ENCODE measurements around the gene LLGL2. TPM values are rescaled to one million over a fixed set of nuclear protein-coding genes. Genes with fewer than 3 reads are reported as not detected.

The LLGL2 gene
- total RNA-seq, 1 experiment from 2014 or later: 19.8 TPM

DNA sequence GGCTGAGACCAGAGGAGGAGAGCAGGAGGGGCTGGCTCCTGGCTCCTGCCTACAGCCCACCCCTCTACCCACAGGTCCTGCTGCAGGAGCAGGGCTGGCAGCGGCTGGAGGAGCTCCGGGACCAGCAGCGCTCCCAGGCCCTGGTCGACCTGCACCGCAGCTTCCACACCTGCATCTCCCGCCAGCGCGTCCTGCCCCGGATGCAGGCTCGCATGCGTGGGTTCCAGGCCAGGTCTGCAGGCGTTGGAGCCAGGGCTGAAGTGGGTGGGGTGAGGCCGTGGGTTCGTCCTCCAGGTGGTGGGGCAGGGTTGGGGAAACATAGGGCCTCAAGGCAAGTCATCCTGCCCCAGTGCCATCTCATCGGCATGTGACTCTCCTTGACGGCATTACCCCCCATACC is 80.3 kb downstream of the LLGL2 start:
- H3K27ac Mint-ChIP-seq (ENCODE audit: low read depth, unreplicated experiment): no peak overlapping the region
- ChIA-PET CTCF (interaction anchor here (3.8 kb wide), 1 partner anchor 27 kb away, joined by 18 read pairs; the partner anchor contains the start of gene SMIM5), POLR2A (no interaction called here)
- TF ChIP-seq, protein P1, sequence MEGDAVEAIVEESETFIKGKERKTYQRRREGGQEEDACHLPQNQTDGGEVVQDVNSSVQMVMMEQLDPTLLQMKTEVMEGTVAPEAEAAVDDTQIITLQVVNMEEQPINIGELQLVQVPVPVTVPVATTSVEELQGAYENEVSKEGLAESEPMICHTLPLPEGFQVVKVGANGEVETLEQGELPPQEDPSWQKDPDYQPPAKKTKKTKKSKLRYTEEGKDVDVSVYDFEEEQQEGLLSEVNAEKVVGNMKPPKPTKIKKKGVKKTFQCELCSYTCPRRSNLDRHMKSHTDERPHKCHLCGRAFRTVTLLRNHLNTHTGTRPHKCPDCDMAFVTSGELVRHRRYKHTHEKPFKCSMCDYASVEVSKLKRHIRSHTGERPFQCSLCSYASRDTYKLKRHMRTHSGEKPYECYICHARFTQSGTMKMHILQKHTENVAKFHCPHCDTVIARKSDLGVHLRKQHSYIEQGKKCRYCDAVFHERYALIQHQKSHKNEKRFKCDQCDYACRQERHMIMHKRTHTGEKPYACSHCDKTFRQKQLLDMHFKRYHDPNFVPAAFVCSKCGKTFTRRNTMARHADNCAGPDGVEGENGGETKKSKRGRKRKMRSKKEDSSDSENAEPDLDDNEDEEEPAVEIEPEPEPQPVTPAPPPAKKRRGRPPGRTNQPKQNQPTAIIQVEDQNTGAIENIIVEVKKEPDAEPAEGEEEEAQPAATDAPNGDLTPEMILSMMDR (IDR thresholded peaks at IDR 0.05; ENCODE audit: unreplicated experiment): no peak
- no peaks in the 10 kb centered on the region for H3K9me3 Mint-ChIP-seq (ENCODE audit: unreplicated experiment)
- H3K36me3 Mint-ChIP-seq (ENCODE audit: insufficient read depth, unreplicated experiment): no peaks in the 10 kb centered on the region
- peaks cover 24% of the 10 kb centered on the region for H3K4me1 Mint-ChIP-seq (ENCODE audit: insufficient read depth, unreplicated experiment)
- DNase-seq (ENCODE audit: unreplicated experiment): no peak
- H3K27me3 Mint-ChIP-seq (ENCODE audit: insufficient read depth, unreplicated experiment): no peaks in the 10 kb centered on the region
- no peak overlapping the region for H3K4me3 Mint-ChIP-seq (ENCODE audit: unreplicated experiment)
- BruUV-seq (replicated peaks): no TSS peak
- intact Hi-C loops (cut with micrococcal nuclease): no loop called here

DNA sequence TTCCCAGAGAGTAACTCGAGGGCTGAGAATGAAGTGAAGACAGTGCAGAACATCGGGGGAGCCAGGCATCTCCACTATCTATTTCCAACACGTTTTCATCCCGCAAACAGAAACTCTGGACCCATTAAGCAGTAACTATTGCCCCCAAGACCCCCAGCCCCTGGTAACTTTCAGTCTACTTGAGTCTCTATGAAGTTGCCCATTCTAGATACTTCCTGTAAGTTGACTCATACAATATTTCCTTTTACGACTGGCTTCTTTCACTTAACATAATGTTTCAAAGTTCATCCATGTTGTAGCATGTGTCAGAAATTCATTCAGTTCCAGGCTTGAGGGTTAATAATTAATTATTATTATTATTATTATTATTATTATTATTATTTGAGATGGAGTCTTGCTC is 81.6 kb downstream of the LLGL2 start:
- H3K9me3 Mint-ChIP-seq (ENCODE audit: unreplicated experiment): no peaks in the 10 kb centered on the region
- ChIA-PET POLR2A (interaction anchor here (0.6 kb wide), 1 partner anchor 102 kb away, joined by 3 read pairs; no protein-coding TSS in a partner anchor), CTCF (interaction anchor here (0.6 kb wide), 1 partner anchor 35 kb away, joined by 3 read pairs; no protein-coding TSS in a partner anchor)
- H3K27me3 Mint-ChIP-seq (ENCODE audit: insufficient read depth, unreplicated experiment): no peaks in the 10 kb centered on the region
- H3K27ac Mint-ChIP-seq (ENCODE audit: low read depth, unreplicated experiment): no peak overlapping the region
- H3K4me1 Mint-ChIP-seq (ENCODE audit: insufficient read depth, unreplicated experiment): peaks cover 24% of the 10 kb centered on the region
- H3K4me3 Mint-ChIP-seq (ENCODE audit: unreplicated experiment): no peak overlapping the region
- TF ChIP-seq, protein P1 (IDR thresholded peaks at IDR 0.05; ENCODE audit: unreplicated experiment): no peak
- no peak for DNase-seq (ENCODE audit: unreplicated experiment)
- H3K36me3 Mint-ChIP-seq (ENCODE audit: insufficient read depth, unreplicated experiment): no peaks in the 10 kb centered on the region
- no TSS peak for BruUV-seq (replicated peaks)
- intact Hi-C loops (cut with micrococcal nuclease): no loop called here

DNA sequence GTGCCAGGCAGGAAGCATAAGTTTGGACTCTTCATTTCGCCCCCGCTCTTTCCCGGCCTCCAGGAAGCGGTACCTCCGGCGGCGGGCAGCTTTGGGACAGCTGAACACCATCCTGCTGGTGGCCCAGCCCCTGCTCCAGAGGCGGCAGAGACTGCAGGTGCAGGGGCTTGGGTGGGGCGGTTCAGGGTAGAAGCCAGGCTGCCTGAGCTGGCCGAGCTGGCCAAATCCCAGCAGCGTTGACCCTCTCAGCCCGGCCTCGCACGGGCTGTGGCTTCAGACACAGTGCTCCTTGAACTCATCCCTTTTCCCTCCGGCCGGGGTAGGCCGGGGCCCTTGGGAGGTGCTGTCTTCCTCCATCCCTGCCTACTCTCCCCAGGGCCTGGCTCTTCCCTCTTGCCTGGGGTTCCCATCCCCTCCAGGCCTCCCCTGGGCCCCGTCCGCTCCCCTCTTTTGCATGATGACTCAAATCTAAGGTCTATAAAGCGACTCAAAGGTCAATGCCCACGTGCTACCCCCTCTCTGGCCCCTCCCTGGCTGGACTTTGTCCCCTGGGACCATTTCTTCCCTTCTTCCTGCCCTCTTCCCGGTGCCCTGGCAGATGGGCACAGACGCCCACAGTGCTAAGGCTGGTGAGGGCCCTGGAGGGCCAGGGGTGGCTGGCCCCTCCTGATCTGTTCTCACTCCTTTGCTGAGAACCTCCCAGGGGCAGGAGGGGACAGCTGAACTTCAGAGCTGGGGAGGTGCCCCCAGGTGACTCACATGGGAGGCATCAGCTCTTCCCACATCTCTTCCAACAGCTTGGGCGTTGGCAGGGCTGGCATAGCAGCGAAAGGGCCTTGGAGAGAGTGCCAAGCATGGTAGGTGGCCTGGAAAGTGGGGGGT is 84.8 kb downstream of the LLGL2 start:
- Mint-ChIP-seq H3K27me3 (ENCODE audit: insufficient read depth, unreplicated experiment) (no peaks in the 10 kb centered on the region), H3K4me1 (ENCODE audit: insufficient read depth, unreplicated experiment) (peaks cover 8% of the 10 kb centered on the region), H3K27ac (ENCODE audit: low read depth, unreplicated experiment) (no peak overlapping the region), H3K4me3 (ENCODE audit: unreplicated experiment) (no peak overlapping the region), H3K9me3 (ENCODE audit: unreplicated experiment) (no peaks in the 10 kb centered on the region), H3K36me3 (ENCODE audit: insufficient read depth, unreplicated experiment) (no peaks in the 10 kb centered on the region)
- no TSS peak for BruUV-seq (replicated peaks)
- CTCF ChIA-PET: interaction anchor here (0.5 to 2.5 kb wide), 4 partner anchors 10 to 42 kb away, joined by 3 to 16 read pairs (median 5); partner anchors contain the start of gene SMIM5
- no peak for DNase-seq (ENCODE audit: unreplicated experiment)
- intact Hi-C loops (cut with micrococcal nuclease): no loop called here
- TF ChIP-seq, protein P1 (IDR thresholded peaks at IDR 0.05; ENCODE audit: unreplicated experiment): no peak
- POLR2A ChIA-PET: interaction anchor here (1.2 kb wide), 2 partner anchors 9 to 23 kb away, joined by 3 to 4 read pairs; partner anchors contain the start of gene SMIM5

DNA sequence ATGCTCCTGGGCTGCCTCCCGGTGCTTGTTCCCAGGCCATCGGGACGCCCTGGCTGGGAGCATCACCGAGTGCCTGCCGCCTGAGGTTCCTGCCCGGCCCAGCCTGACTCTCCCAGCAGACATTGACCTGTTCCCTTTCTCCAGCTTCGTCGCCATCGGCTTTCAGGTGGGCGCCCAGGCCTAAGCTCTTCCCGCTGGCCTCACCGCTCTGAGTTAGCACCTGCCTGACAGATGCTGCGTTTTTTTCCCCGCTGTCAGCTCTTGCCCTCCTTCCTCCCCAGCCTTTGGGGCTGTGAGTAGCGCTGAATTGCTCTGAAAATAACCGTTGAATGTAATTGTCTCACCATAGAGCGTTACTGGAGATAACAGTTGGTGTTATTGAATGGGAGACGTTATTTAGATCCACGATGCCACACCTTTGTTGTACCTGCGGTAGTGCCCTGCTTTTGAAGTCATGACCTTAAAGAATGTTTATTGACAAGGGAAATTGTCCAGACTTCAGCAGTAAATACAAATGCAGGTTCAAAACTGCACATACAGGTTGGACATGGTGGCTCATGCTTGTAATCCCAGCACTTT is 86.4 kb downstream of the LLGL2 start:
- H3K4me3 Mint-ChIP-seq (ENCODE audit: unreplicated experiment): no peak overlapping the region
- H3K27me3 Mint-ChIP-seq (ENCODE audit: insufficient read depth, unreplicated experiment): no peaks in the 10 kb centered on the region
- BruUV-seq (replicated peaks): no TSS peak
- no peaks in the 10 kb centered on the region for H3K36me3 Mint-ChIP-seq (ENCODE audit: insufficient read depth, unreplicated experiment)
- H3K27ac Mint-ChIP-seq (ENCODE audit: low read depth, unreplicated experiment): no peak overlapping the region
- DNase-seq (ENCODE audit: unreplicated experiment): no peak
- ChIA-PET CTCF (interaction anchor here (0.5 to 2.5 kb wide), 3 partner anchors 11 to 21 kb away, joined by 3 to 16 read pairs (median 5); partner anchors contain the start of gene SMIM5), POLR2A (interaction anchor here (1.2 kb wide), 1 partner anchor 10 kb away, joined by 3 read pairs; no protein-coding TSS in a partner anchor)
- TF ChIP-seq, protein P1 (IDR thresholded peaks at IDR 0.05; ENCODE audit: unreplicated experiment): no peak
- H3K9me3 Mint-ChIP-seq (ENCODE audit: unreplicated experiment): no peaks in the 10 kb centered on the region
- peaks cover 8% of the 10 kb centered on the region for H3K4me1 Mint-ChIP-seq (ENCODE audit: insufficient read depth, unreplicated experiment)
- intact Hi-C loops (cut with micrococcal nuclease): no loop called here
